ENCODE data around the gene DHX8. TPM values are rescaled to one million over a fixed set of nuclear protein-coding genes. Genes with fewer than 3 reads are reported as not detected.

Gene DHX8
- total RNA-seq = 10 to 100 TPM; 41.0 to 54.7 (median 46.9) TPM
- long read RNA-seq, donor 1, full-length matches to known transcripts = 11 of 23 reads
- long read RNA-seq, donor 1, partial matches to known transcripts = 3 of 23 reads
- long read RNA-seq, donor 1, other reads (novel, unspliced or antisense) = 9 of 23 reads
- long read RNA-seq, donor 2, full-length matches to known transcripts = 3 of 12 reads
- long read RNA-seq, donor 2, partial matches to known transcripts = 4 of 12 reads
- long read RNA-seq, donor 2, other reads (novel, unspliced or antisense) = 5 of 12 reads

DNA sequence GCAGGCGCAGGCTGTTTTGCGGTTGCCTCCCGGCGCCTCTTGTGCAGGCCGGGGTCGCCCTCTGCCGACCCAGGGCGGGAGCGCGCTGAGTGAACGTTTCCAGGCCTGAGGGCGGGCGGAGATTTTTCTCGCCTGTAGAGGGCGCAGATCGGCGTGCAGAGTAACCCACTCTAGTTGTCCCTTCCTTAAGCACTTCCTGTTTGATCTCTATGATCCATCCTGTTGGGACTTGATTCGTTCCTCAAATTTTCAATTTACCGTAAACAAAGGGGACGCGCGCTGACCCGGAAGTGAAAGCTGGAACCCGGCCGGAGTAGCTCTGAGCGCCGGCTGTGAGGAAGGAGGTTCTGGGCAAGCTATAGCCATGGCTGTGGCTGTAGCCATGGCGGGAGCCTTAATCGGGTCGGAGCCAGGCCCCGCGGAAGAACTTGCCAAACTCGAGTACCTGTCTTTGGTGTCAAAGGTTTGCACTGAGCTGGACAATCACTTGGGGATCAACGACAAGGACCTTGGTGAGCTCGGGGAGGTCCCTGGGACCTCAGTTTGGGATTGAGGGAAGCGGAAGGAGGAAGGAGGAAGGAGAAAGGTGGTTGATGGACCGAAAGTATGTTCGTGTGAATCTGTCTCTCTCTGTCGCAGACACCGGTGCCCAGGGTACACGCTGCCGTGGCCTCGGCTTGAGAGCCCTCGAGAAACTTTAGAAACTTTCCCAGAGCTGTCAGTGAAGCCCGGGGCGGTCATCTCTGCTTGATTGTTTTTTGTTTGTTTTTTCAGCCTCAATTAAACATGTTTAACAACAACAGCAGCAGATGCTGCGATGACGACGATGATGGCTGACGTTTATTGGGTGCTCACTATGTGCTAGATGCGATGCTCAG is at the start of gene DHX8:
Gene DHX8, plus strand, starts transcription at position 302 of the 878 bp plus-strand sequence. Its CDS starts 63 bp downstream, at position 365.
- Histone ChIP-seq H3K4me3 (peak within 1 kb of the TSS; percentile 44), H3K9me3 (no peaks in the 10 kb centered on the region), H3K36me3 (ENCODE audit: low read depth) (peaks cover 4% of the 10 kb centered on the region), H3K4me1 (ENCODE audit: low read depth) (peaks cover 28% of the 10 kb centered on the region)
- ATAC-seq (peak; percentile 99), DNase-seq (peak; percentile 97 to 100 (median 99))
- intact Hi-C loops (cut with DNase I, micrococcal nuclease) = loop anchor here (2.0 kb wide), 2 partner anchors 89 to 91 kb away; no protein-coding TSS in a partner anchor
- peak; percentile 99 for TF ChIP-seq CTCF (IDR thresholded peaks at IDR 0.05)

DNA sequence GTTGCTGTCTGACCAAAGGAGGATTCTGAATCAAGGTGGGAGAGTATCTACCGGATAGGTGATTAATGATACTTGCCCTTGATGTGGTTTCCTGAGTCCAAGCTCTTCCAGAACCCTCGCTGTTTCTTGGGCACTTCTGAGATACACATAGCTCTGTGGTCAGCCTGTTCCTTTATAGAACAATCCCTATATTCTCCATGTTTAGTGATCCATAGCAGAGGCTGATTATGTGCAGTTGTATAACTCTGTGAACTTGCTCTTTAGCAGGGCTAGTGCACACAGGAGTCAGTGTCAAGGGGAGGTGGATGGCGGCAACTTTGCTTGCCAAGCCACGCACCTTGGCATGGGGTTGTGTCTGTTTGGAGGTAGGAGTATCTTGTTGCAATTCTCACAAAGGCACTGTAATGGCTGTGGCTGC is 48.9 kb upstream of the DHX8 start:
- ATAC-seq = no peak
- H3K4me1 ChIP-seq (ENCODE audit: low read depth) = no peaks in the 10 kb centered on the region

GRCh38 chr17:43437756-43438155 is 46.0 kb upstream of the DHX8 start:
- ATAC-seq = no peak
- DNase-seq = no peak
- H3K9me3 ChIP-seq = no peaks in the 10 kb centered on the region
- TF ChIP-seq CTCF (IDR thresholded peaks at IDR 0.05) = no peak
- H3K4me1 ChIP-seq (ENCODE audit: low read depth) = no peaks in the 10 kb centered on the region
- H3K4me3 ChIP-seq = no peak overlapping the region
- H3K36me3 ChIP-seq (ENCODE audit: low read depth) = no peaks in the 10 kb centered on the region
- intact Hi-C loops (cut with DNase I, micrococcal nuclease) = no loop called here

More for the DNA sequence above, 48.9 kb upstream of the DHX8 start:
- intact Hi-C loops (cut with DNase I, micrococcal nuclease) = no loop called here
- no peaks in the 10 kb centered on the region for H3K36me3 ChIP-seq (ENCODE audit: low read depth)
- DNase-seq = no peak
- no peak for TF ChIP-seq CTCF (IDR thresholded peaks at IDR 0.05)
- H3K4me3 ChIP-seq = no peak overlapping the region
- no peaks in the 10 kb centered on the region for H3K9me3 ChIP-seq

DNA sequence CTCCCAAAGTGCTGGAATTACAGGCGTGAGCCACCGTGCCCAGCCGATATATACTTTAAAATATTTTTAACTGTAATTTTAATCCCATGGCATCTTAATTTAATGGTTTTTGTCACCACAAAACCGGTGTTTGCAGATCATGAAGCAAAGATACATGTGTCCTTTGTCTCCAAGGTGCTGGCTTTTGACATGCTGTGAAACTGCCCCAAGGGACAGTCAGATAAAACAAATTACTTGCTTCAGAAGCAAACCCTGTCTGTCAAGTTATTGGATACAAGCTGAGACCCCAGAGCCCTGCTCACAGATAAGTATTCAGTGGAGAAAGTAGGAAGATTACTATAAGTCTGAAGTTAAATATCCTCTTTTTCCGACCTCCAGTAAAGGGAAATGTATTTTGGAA is 45.1 kb upstream of the DHX8 start:
- ATAC-seq (no peak), DNase-seq (no peak)
- H3K4me1 ChIP-seq (ENCODE audit: low read depth) = no peaks in the 10 kb centered on the region
- intact Hi-C loops (cut with DNase I, micrococcal nuclease) = no loop called here
- TF ChIP-seq CTCF (IDR thresholded peaks at IDR 0.05) = no peak
- no peak overlapping the region for H3K4me3 ChIP-seq
- no peaks in the 10 kb centered on the region for H3K36me3 ChIP-seq (ENCODE audit: low read depth)
- H3K9me3 ChIP-seq = no peaks in the 10 kb centered on the region

DNA sequence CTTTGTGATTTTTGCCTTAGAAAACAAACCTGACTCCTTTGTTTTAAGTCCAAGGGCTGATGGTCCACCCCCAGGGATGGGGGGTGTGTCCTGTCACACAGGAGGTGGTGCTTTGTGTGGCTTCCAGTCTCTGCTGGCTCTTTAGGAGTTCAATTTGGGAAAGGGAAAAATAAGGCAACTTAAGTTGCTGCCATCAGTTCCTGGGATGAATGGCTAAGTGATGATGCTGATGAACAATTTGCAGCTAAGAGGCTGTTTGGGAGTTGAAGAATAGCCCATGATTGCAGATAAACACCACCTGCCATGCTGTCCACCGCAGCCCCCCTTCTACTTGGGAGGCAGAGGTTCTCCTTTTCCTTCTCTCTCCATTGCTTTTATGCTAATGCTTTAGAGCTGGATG is 44.7 kb upstream of the DHX8 start:
- intact Hi-C loops (cut with DNase I, micrococcal nuclease) = no loop called here
- no peak for ATAC-seq
- Histone ChIP-seq H3K9me3 (no peaks in the 10 kb centered on the region), H3K4me3 (no peak overlapping the region), H3K36me3 (ENCODE audit: low read depth) (no peaks in the 10 kb centered on the region), H3K4me1 (ENCODE audit: low read depth) (no peaks in the 10 kb centered on the region)
- no peak for TF ChIP-seq CTCF (IDR thresholded peaks at IDR 0.05)
- no peak for DNase-seq
